ENCODE results near the gene POLE2.

DNA sequence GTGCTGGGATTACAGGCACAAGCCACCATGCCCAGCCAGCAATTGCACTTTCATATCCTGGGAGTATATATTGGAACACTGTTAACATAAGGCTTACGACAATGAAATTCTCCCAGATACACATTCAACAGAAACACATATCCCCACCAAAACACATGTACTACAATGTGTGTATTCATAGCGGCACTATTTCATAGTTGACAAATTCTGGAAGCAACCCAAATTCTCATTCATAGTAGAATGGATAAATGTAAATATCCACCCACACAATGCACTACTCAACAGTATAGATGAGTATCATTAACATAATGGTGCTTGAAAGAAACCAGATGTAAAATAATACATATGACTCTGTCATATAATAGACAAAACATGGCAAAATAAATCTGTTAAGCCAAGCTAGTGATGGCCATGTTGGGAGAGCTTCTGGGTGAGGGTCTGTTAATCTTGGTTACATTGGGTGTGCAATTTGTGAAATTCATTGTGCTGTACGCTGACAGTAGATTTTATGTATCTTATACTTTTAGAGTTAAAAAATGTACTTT is 50.4 kb downstream of the POLE2 start:
- TF ChIP-seq ZNF572 (CRISPR knock-in tag; IDR thresholded peaks at IDR 0.05) (no peak), MAZ (IDR thresholded peaks at IDR 0.05; ENCODE audit: borderline replicate concordance, low read depth, low read length) (no peak), MAZ (CRISPR knock-in tag; IDR thresholded peaks at IDR 0.05; ENCODE audit: low read depth) (no peak), EP300 (IDR thresholded peaks at IDR 0.05; ENCODE audit: low read depth in 2 of 2, low read length in 2 of 2) (no peak), EP300 (CRISPR knock-in tag; IDR thresholded peaks at IDR 0.05; ENCODE audit: borderline replicate concordance) (no peak), ZNF263 (CRISPR knock-in tag; IDR thresholded peaks at IDR 0.05) (no peak), ZNF607 (CRISPR knock-in tag; IDR thresholded peaks at IDR 0.05; ENCODE audit: borderline replicate concordance) (no peak)
- TF ChIP-seq, protein P1, sequence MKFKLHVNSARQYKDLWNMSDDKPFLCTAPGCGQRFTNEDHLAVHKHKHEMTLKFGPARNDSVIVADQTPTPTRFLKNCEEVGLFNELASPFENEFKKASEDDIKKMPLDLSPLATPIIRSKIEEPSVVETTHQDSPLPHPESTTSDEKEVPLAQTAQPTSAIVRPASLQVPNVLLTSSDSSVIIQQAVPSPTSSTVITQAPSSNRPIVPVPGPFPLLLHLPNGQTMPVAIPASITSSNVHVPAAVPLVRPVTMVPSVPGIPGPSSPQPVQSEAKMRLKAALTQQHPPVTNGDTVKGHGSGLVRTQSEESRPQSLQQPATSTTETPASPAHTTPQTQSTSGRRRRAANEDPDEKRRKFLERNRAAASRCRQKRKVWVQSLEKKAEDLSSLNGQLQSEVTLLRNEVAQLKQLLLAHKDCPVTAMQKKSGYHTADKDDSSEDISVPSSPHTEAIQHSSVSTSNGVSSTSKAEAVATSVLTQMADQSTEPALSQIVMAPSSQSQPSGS (CRISPR knock-in tag; IDR thresholded peaks at IDR 0.05), result no peak
